ENCODE results near the gene AEBP1.

- TF ChIP-seq CTCF (conservative IDR thresholded peaks at IDR 0.05; ENCODE audit: low read depth in 2 of 2) (no peak), EZH2phosphoT487 (IDR thresholded peaks at IDR 0.05; ENCODE audit: unreplicated experiment) (no peak), EZH2 (IDR thresholded peaks at IDR 0.05; ENCODE audit: low read depth, unreplicated experiment) (no peak), POLR2AphosphoS5 (IDR thresholded peaks at IDR 0.05; ENCODE audit: low read depth) (no peak)
These were observed 27.1 kb upstream of the AEBP1 start for GRCh38 chr7:44077061-44077460.
